Measurements from ENCODE around the gene DDIT4. TPM values are rescaled to one million over a fixed set of nuclear protein-coding genes. Genes with fewer than 3 reads are reported as not detected.

Gene DDIT4
- total and polyA plus RNA-seq, 9 of the 15 experiments (the other 6 are each of a cell fraction or from before 2014, with no cell fraction given), result 8.2 to 675 (median 159) TPM

DNA sequence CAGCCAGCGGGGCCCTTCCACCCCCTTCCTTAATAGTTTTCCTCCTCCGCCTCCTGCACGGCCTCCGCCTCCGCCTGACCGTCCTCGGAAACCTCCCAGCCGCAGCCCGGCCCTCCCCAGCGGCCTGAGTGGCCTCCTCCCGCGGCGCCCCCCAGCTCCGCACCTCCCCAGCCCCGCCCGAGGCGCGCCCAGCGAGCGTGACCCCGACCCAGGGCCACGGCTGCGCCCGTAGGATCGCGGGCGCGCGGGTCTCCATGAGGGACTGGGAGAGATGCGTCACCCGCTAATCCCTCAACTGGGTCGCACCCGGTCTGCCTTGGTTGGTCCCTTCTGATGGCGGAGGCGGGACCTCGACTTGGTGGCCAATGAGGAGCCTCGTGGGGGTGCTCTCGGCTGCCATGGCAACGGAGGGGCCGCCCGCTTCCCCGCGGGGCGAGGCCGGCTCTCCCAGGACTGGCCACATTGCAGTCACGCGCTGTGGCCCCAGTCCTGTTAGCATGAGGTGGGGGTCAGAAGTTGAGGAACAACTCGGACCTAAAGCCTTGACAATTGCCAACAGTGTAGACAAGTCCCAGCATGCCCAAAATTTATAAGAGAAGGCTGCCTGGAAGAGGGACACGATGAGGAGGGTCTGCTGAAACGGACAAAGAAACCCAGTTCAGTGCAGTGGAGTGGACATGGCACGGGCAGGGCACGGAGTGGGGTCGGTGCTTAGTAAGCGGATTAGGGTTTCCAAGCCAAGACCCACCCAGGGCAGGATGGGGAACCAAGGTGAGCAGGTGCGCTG lies 24.3 kb downstream of the DDIT4 start (continued):
- TF ChIP-seq, protein P1, sequence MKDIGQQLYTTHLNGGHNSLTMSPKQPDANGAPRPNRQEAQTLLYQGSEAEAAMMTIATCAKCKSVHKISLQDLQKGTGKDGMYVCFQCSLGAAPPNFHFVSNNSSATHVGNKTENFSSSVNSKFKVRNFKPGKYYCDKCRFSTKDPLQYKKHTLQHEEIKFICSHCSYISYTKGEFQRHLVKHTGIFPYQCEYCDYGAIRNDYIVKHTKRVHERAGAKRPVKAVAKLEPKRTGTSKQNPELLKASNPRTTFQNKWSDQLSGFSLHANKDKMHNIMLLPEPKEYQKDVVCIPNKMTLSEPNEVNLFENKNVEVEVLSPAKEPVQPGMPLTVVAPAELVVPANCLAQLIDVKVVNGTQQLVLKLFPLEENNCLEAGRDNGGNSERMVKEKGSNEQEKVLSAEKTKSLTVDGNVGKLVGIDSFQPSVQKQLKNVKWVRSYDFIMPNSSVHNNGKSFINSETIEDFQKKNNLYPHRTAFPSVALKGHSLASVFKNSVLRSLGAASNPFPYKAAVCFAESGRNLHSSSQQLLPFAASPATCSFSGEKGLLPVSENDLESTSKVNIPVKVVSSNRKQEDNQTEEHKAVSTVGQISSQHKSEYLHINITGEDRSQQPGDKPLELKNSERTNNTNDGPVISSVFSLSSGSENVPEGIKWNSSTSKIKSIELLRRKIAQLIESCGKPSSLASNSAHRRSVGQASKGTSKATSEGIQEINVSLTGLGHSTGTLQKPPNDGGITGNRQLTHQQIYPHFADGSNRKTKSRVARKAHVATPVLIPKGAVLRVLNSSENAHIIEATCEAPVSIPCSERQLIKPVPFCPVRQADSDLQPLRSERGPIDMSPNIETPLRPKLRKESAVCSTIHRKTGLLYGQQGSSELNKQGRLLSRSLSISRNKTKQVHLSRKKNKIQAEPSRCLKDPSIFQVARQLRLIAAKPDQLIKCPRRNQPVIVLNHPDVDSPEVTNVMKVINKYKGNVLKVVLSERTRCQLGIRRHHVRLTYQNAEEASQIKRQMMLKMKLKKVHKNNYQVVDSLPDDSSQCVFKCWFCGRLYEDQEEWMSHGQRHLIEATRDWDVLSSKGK (CRISPR knock-in tag; IDR thresholded peaks at IDR 0.05), result no peak
- TF ChIP-seq MAZ (CRISPR knock-in tag; conservative IDR thresholded peaks at IDR 0.05 in 1 of 2, IDR thresholded peaks at IDR 0.05 in 1 of 2), result peak; percentile 95 to 98
- TF ChIP-seq, protein P2, sequence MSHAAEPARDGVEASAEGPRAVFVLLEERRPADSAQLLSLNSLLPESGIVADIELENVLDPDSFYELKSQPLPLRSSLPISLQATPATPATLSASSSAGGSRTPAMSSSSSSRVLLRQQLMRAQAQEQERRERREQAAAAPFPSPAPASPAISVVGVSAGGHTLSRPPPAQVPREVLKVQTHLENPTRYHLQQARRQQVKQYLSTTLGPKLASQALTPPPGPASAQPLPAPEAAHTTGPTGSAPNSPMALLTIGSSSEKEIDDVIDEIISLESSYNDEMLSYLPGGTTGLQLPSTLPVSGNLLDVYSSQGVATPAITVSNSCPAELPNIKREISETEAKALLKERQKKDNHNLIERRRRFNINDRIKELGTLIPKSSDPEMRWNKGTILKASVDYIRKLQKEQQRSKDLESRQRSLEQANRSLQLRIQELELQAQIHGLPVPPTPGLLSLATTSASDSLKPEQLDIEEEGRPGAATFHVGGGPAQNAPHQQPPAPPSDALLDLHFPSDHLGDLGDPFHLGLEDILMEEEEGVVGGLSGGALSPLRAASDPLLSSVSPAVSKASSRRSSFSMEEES (CRISPR knock-in tag; IDR thresholded peaks at IDR 0.05), result peak; percentile 35
- no peak for TF ChIP-seq ZNF436 (CRISPR knock-in tag; IDR thresholded peaks at IDR 0.05)
- TF ChIP-seq, protein P3, sequence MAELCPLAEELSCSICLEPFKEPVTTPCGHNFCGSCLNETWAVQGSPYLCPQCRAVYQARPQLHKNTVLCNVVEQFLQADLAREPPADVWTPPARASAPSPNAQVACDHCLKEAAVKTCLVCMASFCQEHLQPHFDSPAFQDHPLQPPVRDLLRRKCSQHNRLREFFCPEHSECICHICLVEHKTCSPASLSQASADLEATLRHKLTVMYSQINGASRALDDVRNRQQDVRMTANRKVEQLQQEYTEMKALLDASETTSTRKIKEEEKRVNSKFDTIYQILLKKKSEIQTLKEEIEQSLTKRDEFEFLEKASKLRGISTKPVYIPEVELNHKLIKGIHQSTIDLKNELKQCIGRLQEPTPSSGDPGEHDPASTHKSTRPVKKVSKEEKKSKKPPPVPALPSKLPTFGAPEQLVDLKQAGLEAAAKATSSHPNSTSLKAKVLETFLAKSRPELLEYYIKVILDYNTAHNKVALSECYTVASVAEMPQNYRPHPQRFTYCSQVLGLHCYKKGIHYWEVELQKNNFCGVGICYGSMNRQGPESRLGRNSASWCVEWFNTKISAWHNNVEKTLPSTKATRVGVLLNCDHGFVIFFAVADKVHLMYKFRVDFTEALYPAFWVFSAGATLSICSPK (IDR thresholded peaks at IDR 0.05; ENCODE audit: borderline replicate concordance), result no peak
- TF ChIP-seq, protein P4, sequence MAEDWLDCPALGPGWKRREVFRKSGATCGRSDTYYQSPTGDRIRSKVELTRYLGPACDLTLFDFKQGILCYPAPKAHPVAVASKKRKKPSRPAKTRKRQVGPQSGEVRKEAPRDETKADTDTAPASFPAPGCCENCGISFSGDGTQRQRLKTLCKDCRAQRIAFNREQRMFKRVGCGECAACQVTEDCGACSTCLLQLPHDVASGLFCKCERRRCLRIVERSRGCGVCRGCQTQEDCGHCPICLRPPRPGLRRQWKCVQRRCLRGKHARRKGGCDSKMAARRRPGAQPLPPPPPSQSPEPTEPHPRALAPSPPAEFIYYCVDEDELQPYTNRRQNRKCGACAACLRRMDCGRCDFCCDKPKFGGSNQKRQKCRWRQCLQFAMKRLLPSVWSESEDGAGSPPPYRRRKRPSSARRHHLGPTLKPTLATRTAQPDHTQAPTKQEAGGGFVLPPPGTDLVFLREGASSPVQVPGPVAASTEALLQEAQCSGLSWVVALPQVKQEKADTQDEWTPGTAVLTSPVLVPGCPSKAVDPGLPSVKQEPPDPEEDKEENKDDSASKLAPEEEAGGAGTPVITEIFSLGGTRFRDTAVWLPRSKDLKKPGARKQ (CRISPR knock-in tag; IDR thresholded peaks at IDR 0.05), result no peak
- 0 out of 2 replicates have a peak, but pooled peaks have one; percentile 23 for TF ChIP-seq POLR2AphosphoS2 (IDR thresholded peaks at IDR 0.05; ENCODE audit: low read length)
- peak; percentile 52 for TF ChIP-seq ZNF143 (CRISPR knock-in tag; IDR thresholded peaks at IDR 0.05)
- TF ChIP-seq ZNF121 (CRISPR knock-in tag; conservative IDR thresholded peaks at IDR 0.05), result peak; percentile 7; the same call in 1 of the 2 replicates
- TF ChIP-seq, protein P5, sequence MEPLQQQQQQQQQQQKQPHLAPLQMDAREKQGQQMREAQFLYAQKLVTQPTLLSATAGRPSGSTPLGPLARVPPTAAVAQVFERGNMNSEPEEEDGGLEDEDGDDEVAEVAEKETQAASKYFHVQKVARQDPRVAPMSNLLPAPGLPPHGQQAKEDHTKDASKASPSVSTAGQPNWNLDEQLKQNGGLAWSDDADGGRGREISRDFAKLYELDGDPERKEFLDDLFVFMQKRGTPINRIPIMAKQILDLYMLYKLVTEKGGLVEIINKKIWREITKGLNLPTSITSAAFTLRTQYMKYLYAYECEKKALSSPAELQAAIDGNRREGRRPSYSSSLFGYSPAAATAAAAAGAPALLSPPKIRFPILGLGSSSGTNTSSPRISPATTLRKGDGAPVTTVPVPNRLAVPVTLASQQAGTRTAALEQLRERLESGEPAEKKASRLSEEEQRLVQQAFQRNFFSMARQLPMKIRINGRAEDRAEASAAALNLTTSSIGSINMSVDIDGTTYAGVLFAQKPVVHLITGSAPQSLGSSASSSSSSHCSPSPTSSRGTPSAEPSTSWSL (CRISPR knock-in tag; IDR thresholded peaks at IDR 0.05; ENCODE audit: borderline replicate concordance), result peak; percentile 87; the same call in 1 of the 2 replicates
- TF ChIP-seq HDAC3 (IDR thresholded peaks at IDR 0.05; ENCODE audit: borderline replicate concordance, partially characterized antibody), result no peak
- no peak; the same call in none of the 2 replicates for TF ChIP-seq DPF2 (IDR thresholded peaks at IDR 0.05)
- TF ChIP-seq ETV6 (IDR thresholded peaks at IDR 0.05; ENCODE audit: borderline replicate concordance in 1 of 2, low read depth in 2 of 2, low read length in 1 of 2), result no peak
- no peak for TF ChIP-seq ETV6 (CRISPR knock-in tag; IDR thresholded peaks at IDR 0.05; ENCODE audit: borderline replicate concordance)
- TF ChIP-seq TARDBP (IDR thresholded peaks at IDR 0.05), result peak; percentile 82; the same call in 1 of the 2 replicates
- TF ChIP-seq HNRNPH1 (optimal IDR thresholded peaks at IDR 0.05; ENCODE audit: low read depth, low read length), result no peak
